H1 (cell line): ENCODE measurements around the gene ZNF30. TPM values are rescaled to one million over a fixed set of nuclear protein-coding genes. Genes with fewer than 3 reads are reported as not detected.

Experiments
- CTCF ChIA-PET: fragments of 300-600 bp; sonication (Branson Sonifier 250); formaldehyde crosslinking; loops from one replicate; lab custom pipeline; 2021; ENCODE audit not compliant: partially characterized antibody; lab: Charles Lee
- POLR2A ChIA-PET: fragments of 300-600 bp; sonication (Branson Sonifier 250); formaldehyde crosslinking; loops from one replicate; lab custom pipeline; 2021; ENCODE audit warnings: inconsistent platforms; ENCODE audit not compliant: partially characterized antibody; lab: Charles Lee
- DNase-seq, 2 experiments: peaks; one replicate each; pipeline versions ENCODE4 v3.0.0 to v3.0.0-alpha.2; 2010 to 2022; ENCODE audit warnings: low spot score in 2 of 2, low read depth in 1 of 2, mixed read lengths in 1 of 2
- FAIRE-seq: peaks from 2 replicates; lab custom pipeline; 2011; peaks lifted over from hg19 to GRCh38; lab: Jason Lieb, UNC
- H2AFZ ChIP-seq: 2 replicates; pipeline ENCODE4 v1.8.1; 2012; ENCODE audit warnings: low read length, inconsistent platforms
- H2AK5ac ChIP-seq: 2 replicates; pipeline ENCODE4 v1.6.1; 2013; ENCODE audit warnings: low read depth, low read length
- H2BK120ac ChIP-seq: replicated peaks from 2 replicates; pipeline ENCODE3; 2013; ENCODE audit warnings: low read depth, low read length, inconsistent platforms
- H2BK12ac ChIP-seq: 2 replicates; pipeline ENCODE4 v1.6.1; 2013; ENCODE audit warnings: low read depth, low read length
- H2BK15ac ChIP-seq: 2 replicates; pipeline ENCODE4 v1.6.1; 2013; ENCODE audit warnings: low read length
- H2BK20ac ChIP-seq: 2 replicates; pipeline ENCODE4 v1.6.1; 2013; ENCODE audit warnings: low read length
- H2BK5ac ChIP-seq: 2 replicates; pipeline ENCODE4 v1.6.1; 2013; ENCODE audit warnings: low read depth, low read length
- H3K14ac ChIP-seq: 2 replicates; pipeline ENCODE4 v1.6.1; 2013; ENCODE audit warnings: inconsistent platforms; ENCODE audit not compliant: insufficient read length
- H3K18ac ChIP-seq: 2 replicates; pipeline ENCODE4 v1.6.1; 2013; ENCODE audit warnings: low read length; ENCODE audit errors: extremely low read depth
- H3K23ac ChIP-seq: 2 replicates; pipeline ENCODE4 v1.6.1; 2013; ENCODE audit warnings: inconsistent platforms; ENCODE audit not compliant: insufficient read length
- H3K23me2 ChIP-seq: 2 replicates; pipeline ENCODE4 v1.6.1; 2013; ENCODE audit warnings: low read depth, low read length
- H3K27ac ChIP-seq: 2 replicates; pipeline ENCODE4 v1.6.1; 2011; ENCODE audit warnings: low read depth, low read length, inconsistent platforms
- H3K27me3 ChIP-seq, 4 experiments: replicated peaks in 1 of 4; 1 replicate in 1 of 4; 2 replicates in 3 of 4; pipeline versions ENCODE4 v1.6.1 to v1.8.1; 2011 to 2013; ENCODE audit warnings: low read length in 3 of 4, mild to moderate bottlenecking in 3 of 4, inconsistent platforms in 2 of 4, mixed read lengths in 2 of 4, moderate library complexity in 1 of 4; ENCODE audit not compliant: control insufficient read depth in 3 of 4, insufficient read depth in 3 of 4; ENCODE audit errors: extremely low read depth in 1 of 4
- H3K36me3 ChIP-seq, 4 experiments: 2 replicates each; pipeline versions ENCODE4 v1.6.1 to v1.8.1; 2011 to 2013; ENCODE audit warnings: mild to moderate bottlenecking in 4 of 4, low read length in 3 of 4, moderate library complexity in 2 of 4, control low read depth in 1 of 4, inconsistent platforms in 1 of 4; ENCODE audit not compliant: insufficient read depth in 4 of 4, control insufficient read depth in 2 of 4
- H3K4ac ChIP-seq: replicated peaks from 2 replicates; pipeline ENCODE3; 2013; ENCODE audit warnings: low read length, low read depth, mixed read lengths, inconsistent platforms; ENCODE audit not compliant: insufficient read length
- H3K4me1 ChIP-seq, 4 experiments: replicated peaks in 1 of 4; 1 replicate in 1 of 4; 2 replicates in 3 of 4; pipeline versions ENCODE4 v1.6.1 to v1.8.1; 2011 to 2013; ENCODE audit warnings: low read length in 3 of 4, inconsistent platforms in 2 of 4, mixed read lengths in 1 of 4; ENCODE audit not compliant: insufficient read depth in 4 of 4, control insufficient read depth in 3 of 4
- H3K4me2 ChIP-seq, 2 experiments: 2 replicates each; pipeline versions ENCODE4 v1.6.1 to v1.8.1; 2011 to 2013; ENCODE audit warnings: low read depth in 2 of 2, low read length in 2 of 2, control low read depth in 1 of 2, inconsistent platforms in 1 of 2, mild to moderate bottlenecking in 1 of 2; ENCODE audit not compliant: insufficient read depth in 1 of 2
- H3K4me3 ChIP-seq, 4 experiments: fragments of 200-600, 300-600 bp in 1 of 4; sonication (generic), shearing (Covaris generic), sonication (Bioruptor Twin) in 1 of 4; 2 replicates each; pipeline versions ENCODE4 v1.5.1 to v1.8.1; 2011 to 2016; ENCODE audit warnings: low read length in 4 of 4, low read depth in 3 of 4, control low read depth in 2 of 4, inconsistent platforms in 2 of 4, mild to moderate bottlenecking in 2 of 4, mixed read lengths in 1 of 4, moderate library complexity in 1 of 4; ENCODE audit not compliant: insufficient read depth in 2 of 4; ENCODE audit errors: extremely low read depth in 1 of 4
- H3K56ac ChIP-seq: replicated peaks from 2 replicates; pipeline ENCODE3; 2013; ENCODE audit warnings: low read depth, mild to moderate bottlenecking, mixed read lengths, low read length, inconsistent platforms; ENCODE audit not compliant: insufficient read length
- H3K79me1 ChIP-seq: 2 replicates; pipeline ENCODE4 v1.6.1; 2013; ENCODE audit warnings: low read depth, low read length, control low read depth
- H3K79me2 ChIP-seq, 2 experiments: 2 replicates each; pipeline versions ENCODE4 v1.6.1 to v1.8.1; 2012 to 2013; ENCODE audit warnings: low read length in 2 of 2, mild to moderate bottlenecking in 2 of 2, inconsistent platforms in 1 of 2; ENCODE audit not compliant: insufficient read depth in 2 of 2, control insufficient read depth in 1 of 2
- H3K9ac ChIP-seq, 4 experiments: replicated peaks in 1 of 4; 1 replicate in 1 of 4; 2 replicates in 3 of 4; pipeline versions ENCODE4 v1.6.1 to v1.8.1; 2011 to 2013; ENCODE audit warnings: low read depth in 3 of 4, low read length in 3 of 4, control low read depth in 2 of 4, mild to moderate bottlenecking in 2 of 4, moderate library complexity in 2 of 4, inconsistent platforms in 1 of 4; ENCODE audit errors: extremely low read depth in 1 of 4
- H3K9me3 ChIP-seq, 2 experiments: 2 replicates each; pipeline versions ENCODE4 v1.6.1 to v1.8.1; 2012 to 2013; ENCODE audit warnings: mild to moderate bottlenecking in 2 of 2, moderate library complexity in 2 of 2, control low read depth in 1 of 2, inconsistent platforms in 1 of 2, low read depth in 1 of 2, low read length in 1 of 2, mixed read lengths in 1 of 2; ENCODE audit not compliant: insufficient read depth in 2 of 2
- H4K20me1 ChIP-seq, 2 experiments: replicated peaks in 1 of 2; 2 replicates each; pipeline versions ENCODE3 to v1.8.1; 2011 to 2013; ENCODE audit warnings: inconsistent platforms in 2 of 2, low read length in 2 of 2, mild to moderate bottlenecking in 1 of 2; ENCODE audit not compliant: insufficient read depth in 2 of 2, control insufficient read depth in 1 of 2
- H4K5ac ChIP-seq: 2 replicates; pipeline ENCODE4 v1.6.1; 2013; ENCODE audit warnings: low read length, low read depth, mixed read lengths, inconsistent platforms; ENCODE audit not compliant: insufficient read length
- H4K8ac ChIP-seq: 2 replicates; pipeline ENCODE4 v1.8.0; 2013; ENCODE audit warnings: mild to moderate bottlenecking, moderate library complexity, low read length, inconsistent platforms; ENCODE audit not compliant: insufficient read depth; ENCODE audit errors: extremely low read depth
- H4K91ac ChIP-seq: replicated peaks from 2 replicates; pipeline ENCODE3; 2013; ENCODE audit warnings: low read length, mixed read lengths, inconsistent platforms; ENCODE audit not compliant: insufficient read length
- ATF3 ChIP-seq: IDR thresholded peaks from 2 replicates; pipeline ENCODE4 v1.6.1; 2011; ENCODE audit warnings: low read depth, mild to moderate bottlenecking, low read length; ENCODE audit not compliant: insufficient read depth
- CEBPB ChIP-seq: IDR thresholded peaks from 2 replicates; pipeline ENCODE4 v1.6.1; 2012; ENCODE audit warnings: low read depth, low read length
- CTBP2 ChIP-seq: IDR thresholded peaks from 2 replicates; pipeline ENCODE4 v1.7.0; 2011; ENCODE audit warnings: borderline replicate concordance, mild to moderate bottlenecking, moderate library complexity, mixed read lengths, low read length; ENCODE audit not compliant: insufficient read depth, insufficient read length
- CTCF ChIP-seq, 3 experiments: IDR thresholded peaks; 1 replicate in 2 of 3; 2 replicates in 1 of 3; pipeline versions ENCODE4 v1.5.1 to v1.6.1; 2011; ENCODE audit warnings: low read length in 3 of 3, mild to moderate bottlenecking in 3 of 3, inconsistent platforms in 2 of 3, low read depth in 1 of 3, moderate library complexity in 1 of 3; ENCODE audit not compliant: insufficient read depth in 1 of 3; ENCODE audit errors: control extremely low read depth in 1 of 3
- EP300 ChIP-seq, 2 experiments: IDR thresholded peaks; 1 replicate in 1 of 2; 2 replicates in 1 of 2; pipeline ENCODE4 v1.6.1; 2011 to 2012; ENCODE audit warnings: low read depth in 2 of 2, low read length in 2 of 2, mild to moderate bottlenecking in 2 of 2, borderline replicate concordance in 1 of 2, inconsistent platforms in 1 of 2, moderate library complexity in 1 of 2
- NRF1 ChIP-seq: IDR thresholded peaks from 2 replicates; pipeline ENCODE4 v1.6.1; 2011; ENCODE audit warnings: mild to moderate bottlenecking, low read depth, low read length, improper control_type of control experiment
- RAD21 ChIP-seq, 2 experiments: IDR thresholded peaks in 1 of 2; conservative IDR thresholded peaks in 1 of 2; 2 replicates each; pipeline ENCODE4 v1.6.1; 2011; ENCODE audit warnings: low read depth in 2 of 2, low read length in 2 of 2, improper control_type of control experiment in 1 of 2, inconsistent platforms in 1 of 2, mild to moderate bottlenecking in 1 of 2, moderate library complexity in 1 of 2
- SIN3A ChIP-seq, 2 experiments: IDR thresholded peaks in 1 of 2; conservative IDR thresholded peaks in 1 of 2; 2 replicates each; pipeline ENCODE4 v1.6.1; 2011 to 2012; ENCODE audit warnings: low read length in 2 of 2, improper control_type of control experiment in 1 of 2, low read depth in 1 of 2, mild to moderate bottlenecking in 1 of 2
- SP1 ChIP-seq: IDR thresholded peaks from 2 replicates; pipeline ENCODE4 v1.6.1; 2011; ENCODE audit warnings: low read depth, low read length
- TAF1 ChIP-seq: IDR thresholded peaks from 2 replicates; pipeline ENCODE4 v1.6.1; 2011; ENCODE audit warnings: mild to moderate bottlenecking, low read depth, low read length
- WGBS, 2 experiments: shearing (Covaris generic) in 1 of 2; methylation state at CpG; one replicate each; pipeline versions ENCODE4 v1.1.6 to v1.1.7; 2013 to 2015; ENCODE audit warnings: low lambda C conversion rate in 2 of 2, mixed read lengths in 2 of 2, inconsistent platforms in 1 of 2, low coverage in 1 of 2, missing lambda C conversion rate in 1 of 2; ENCODE audit not compliant: insufficient replicate concordance in 2 of 2, insufficient coverage in 1 of 2, insufficient read length in 1 of 2; ENCODE audit errors: extremely low coverage in 1 of 2, missing lambda C conversion rate in 1 of 2; 5-methylcytosine and 5-hydroxymethylcytosine counted together
- polyA plus RNA-seq, 7 experiments: library from polyadenylated mRNA; depleted of rRNA in 3 of 7; stranded (reverse) in 5 of 7; unstranded in 2 of 7; fragments of >200 nt in 5 of 7; fragments of 200-250 nt in 2 of 7; gene quantifications; 1 replicate in 5 of 7; 2 replicates in 1 of 7; 4 replicates in 1 of 7; pipeline versions ENCODE4 v1.2.1 to v1.2.3, GENCODE V29; 2011 to 2013; ENCODE audit warnings: missing spikeins in 2 of 7, mixed read lengths in 2 of 7
- total RNA-seq: library from RNA; stranded (reverse); fragmentation: NEBNext Ultra II Directional; extraction: Animal tissue kit (Norgen Biotek cat#: 25700); gene quantifications from 2 replicates; pipeline ENCODE4 v1.2.1, GENCODE V29; 2021

The ZNF30 gene
- total and polyA plus RNA-seq, 2 of the 8 experiments (the other 6 are each of a cell fraction or from before 2014, with no cell fraction given): 2.0 to 4.7 TPM

DNA sequence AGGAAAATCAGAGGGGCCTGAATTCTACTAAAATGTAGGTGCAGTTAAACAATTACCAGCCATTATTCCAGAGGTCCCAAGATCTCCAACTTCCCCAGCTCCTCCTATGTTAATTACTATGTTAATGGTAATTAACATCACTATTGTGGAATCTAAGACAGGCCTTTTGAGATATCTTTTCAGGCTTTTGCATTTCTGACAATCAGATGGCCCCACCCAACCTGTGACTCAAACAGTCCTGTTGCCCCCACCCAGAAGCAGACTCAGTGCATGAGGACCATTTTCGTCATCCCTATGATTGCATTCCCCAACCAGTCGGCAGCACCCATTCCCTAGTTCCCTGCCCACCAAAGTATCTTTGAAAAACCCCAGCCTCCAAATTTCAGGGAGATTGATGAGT, 8.5 kb upstream of the ZNF30 start:
- Histone ChIP-seq H3K27ac (no peak overlapping the region), H4K20me1 (no peaks in the 10 kb centered on the region), H3K9ac (no peak overlapping the region), H3K27me3 (no peaks in the 10 kb centered on the region), H3K18ac (no peak overlapping the region), H3K79me1 (no peaks in the 10 kb centered on the region; the same call in 1 of the 2 replicates), H3K79me2 (no peaks in the 10 kb centered on the region), H3K23ac (no peak overlapping the region), H2AK5ac (no peak overlapping the region), H2AFZ (no peak overlapping the region), H3K9me3 (peaks cover 3 to 9% of the 10 kb centered on the region in 2 experiments; a peak in 2 of 4 replicates), H3K4me1 (no peaks in the 10 kb centered on the region), H2BK15ac (no peak overlapping the region), H2BK5ac (no peak overlapping the region), H3K14ac (no peak overlapping the region), H3K36me3 (no peaks in the 10 kb centered on the region), H4K91ac (no peak overlapping the region), H3K56ac (no peak overlapping the region), H2BK20ac (no peak overlapping the region), H3K4me3 (no peak overlapping the region), H3K4ac (no peak overlapping the region), H2BK12ac (no peak overlapping the region), H3K23me2 (no peaks in the 10 kb centered on the region), H4K5ac (no peak overlapping the region), H4K8ac (no peak overlapping the region), H3K4me2 (no peak overlapping the region), H2BK120ac (no peak overlapping the region)
- FAIRE-seq (no peak), DNase-seq (no peak)
- WGBS, 2 experiments: 85% methylated on average over 2 of the region's 2 CpGs; no CpG with 5 or more reads in 1 of the 2 experiments
- ChIA-PET CTCF (no interaction called here), POLR2A (no interaction called here)
- TF ChIP-seq SIN3A (conservative IDR thresholded peaks at IDR 0.05 in 1 of 2, IDR thresholded peaks at IDR 0.05 in 1 of 2; ENCODE audit: low read depth in 1 of 2, low read length in 2 of 2) (no peak), TAF1 (no peak), SP1 (no peak), RAD21 (IDR thresholded peaks at IDR 0.05 in 1 of 2, conservative IDR thresholded peaks at IDR 0.05 in 1 of 2; ENCODE audit: low read depth in 2 of 2, low read length in 2 of 2) (no peak), ATF3 (no peak), CTBP2 (no peak), EP300 (IDR thresholded peaks at IDR 0.05; ENCODE audit: borderline replicate concordance in 1 of 2, low read depth in 2 of 2, low read length in 2 of 2) (no peak), NRF1 (no peak), CTCF (IDR thresholded peaks at IDR 0.05; ENCODE audit: control extremely low read depth in 1 of 3, insufficient read depth in 1 of 3, low read depth in 1 of 3, low read length in 3 of 3) (no peak), CEBPB (no peak)
